Subcutaneous adipose tissue (tissue), 4 donors: ENCODE data around the gene TMEM212. TPM values are rescaled to one million over a fixed set of nuclear protein-coding genes. Genes with fewer than 3 reads are reported as not detected.

ENCODE experiments used
- total RNA-seq, 4 donors: library from RNA; depleted of rRNA; stranded (reverse); fragments of >200 nt; gene quantifications; one replicate each; pipeline ENCODE4 v1.1.0, GENCODE V29; 2016
- TF ChIP-seq, protein P1 (sequence below): fragments of 450-650 bp; IDR thresholded peaks from one replicate; pipeline ENCODE4 v1.5.1; 2016; ENCODE audit warnings: low read depth, mild to moderate bottlenecking, control low read depth, antibody characterized with exemption, moderate library complexity

TMEM212 gene
- total RNA-seq, 4 donors from 2014 or later, result 0.17 TPM; not detected in 3

DNA sequence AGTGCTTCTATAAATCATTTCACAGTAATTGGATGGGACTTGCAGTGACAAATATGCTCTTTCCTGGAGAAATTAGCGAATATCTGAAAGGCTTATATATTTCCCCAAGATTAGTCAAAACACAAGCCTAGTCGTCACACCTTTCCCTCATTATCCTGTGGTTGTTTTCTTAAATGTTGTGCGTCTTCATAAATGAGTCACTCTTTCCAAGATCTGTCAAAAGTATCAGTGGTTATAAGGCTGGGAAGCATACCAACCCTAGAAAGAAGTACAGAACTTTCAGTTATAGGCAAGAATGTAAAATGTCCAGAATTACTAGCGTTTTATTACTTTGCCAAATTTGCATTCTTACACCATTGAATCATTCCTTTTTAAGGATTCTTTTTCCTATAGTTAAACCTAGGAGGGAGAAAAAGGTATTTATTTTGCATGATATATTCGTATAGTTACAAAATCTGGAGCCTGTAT, 33.6 kb downstream of the TMEM212 start:
- TF ChIP-seq, protein P1, sequence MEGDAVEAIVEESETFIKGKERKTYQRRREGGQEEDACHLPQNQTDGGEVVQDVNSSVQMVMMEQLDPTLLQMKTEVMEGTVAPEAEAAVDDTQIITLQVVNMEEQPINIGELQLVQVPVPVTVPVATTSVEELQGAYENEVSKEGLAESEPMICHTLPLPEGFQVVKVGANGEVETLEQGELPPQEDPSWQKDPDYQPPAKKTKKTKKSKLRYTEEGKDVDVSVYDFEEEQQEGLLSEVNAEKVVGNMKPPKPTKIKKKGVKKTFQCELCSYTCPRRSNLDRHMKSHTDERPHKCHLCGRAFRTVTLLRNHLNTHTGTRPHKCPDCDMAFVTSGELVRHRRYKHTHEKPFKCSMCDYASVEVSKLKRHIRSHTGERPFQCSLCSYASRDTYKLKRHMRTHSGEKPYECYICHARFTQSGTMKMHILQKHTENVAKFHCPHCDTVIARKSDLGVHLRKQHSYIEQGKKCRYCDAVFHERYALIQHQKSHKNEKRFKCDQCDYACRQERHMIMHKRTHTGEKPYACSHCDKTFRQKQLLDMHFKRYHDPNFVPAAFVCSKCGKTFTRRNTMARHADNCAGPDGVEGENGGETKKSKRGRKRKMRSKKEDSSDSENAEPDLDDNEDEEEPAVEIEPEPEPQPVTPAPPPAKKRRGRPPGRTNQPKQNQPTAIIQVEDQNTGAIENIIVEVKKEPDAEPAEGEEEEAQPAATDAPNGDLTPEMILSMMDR, result no peak

DNA sequence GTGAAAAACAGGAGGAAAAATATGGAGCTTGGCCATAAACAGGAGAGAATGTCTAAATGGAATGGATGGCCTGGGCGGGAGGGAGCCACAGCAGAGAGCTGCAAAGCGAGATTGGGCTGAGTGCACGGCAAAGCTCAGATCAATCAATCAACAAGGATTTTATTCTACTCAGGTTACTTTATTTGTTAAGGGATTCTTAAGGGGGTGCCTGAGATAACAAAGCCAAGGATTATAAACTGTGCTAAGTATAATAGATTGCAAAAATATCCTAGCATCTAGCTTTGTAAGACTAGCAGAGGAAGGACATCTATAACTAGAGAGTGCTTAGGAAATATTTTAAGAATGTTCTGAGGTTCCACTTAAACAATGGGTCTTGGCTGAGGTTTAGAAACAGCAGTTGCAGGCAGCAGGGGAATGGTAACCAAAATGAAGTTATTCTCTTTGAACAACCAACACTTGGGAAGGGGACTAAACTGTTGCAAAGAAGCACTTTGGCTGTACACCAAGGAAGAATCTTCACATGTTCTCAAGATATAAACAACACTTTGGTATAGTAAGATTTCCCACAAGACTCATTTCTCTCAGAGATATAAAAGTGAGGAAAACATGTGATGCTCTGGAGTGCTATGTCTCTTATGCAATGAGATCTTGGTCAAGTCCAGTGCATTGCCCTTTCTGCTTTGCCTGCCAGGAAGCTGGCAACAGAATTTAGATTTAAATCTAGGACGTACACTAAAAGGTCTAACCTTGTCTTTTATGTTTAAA, 35.5 kb downstream of the TMEM212 start:
- TF ChIP-seq, protein P1, result no peak

DNA sequence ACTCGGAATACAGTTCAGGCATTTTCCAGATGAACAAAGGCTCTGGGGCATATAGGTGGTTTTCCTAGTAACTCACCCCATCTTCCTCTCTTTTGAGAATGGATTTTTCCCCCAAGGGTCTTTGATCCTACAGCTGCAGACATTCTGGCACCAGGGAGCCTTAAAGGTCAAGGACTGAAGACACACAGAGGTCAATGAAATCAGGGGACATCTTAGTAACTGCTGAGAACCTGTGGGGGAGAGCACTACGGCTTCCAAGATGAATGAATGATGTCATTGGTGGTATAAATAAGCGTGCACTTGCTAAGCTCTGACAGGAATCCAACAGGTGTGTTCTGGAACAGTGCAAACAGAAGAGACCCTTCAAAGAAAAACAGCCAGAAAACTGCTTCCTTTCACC, 36.3 kb downstream of the TMEM212 start:
- TF ChIP-seq, protein P1, result no peak

DNA sequence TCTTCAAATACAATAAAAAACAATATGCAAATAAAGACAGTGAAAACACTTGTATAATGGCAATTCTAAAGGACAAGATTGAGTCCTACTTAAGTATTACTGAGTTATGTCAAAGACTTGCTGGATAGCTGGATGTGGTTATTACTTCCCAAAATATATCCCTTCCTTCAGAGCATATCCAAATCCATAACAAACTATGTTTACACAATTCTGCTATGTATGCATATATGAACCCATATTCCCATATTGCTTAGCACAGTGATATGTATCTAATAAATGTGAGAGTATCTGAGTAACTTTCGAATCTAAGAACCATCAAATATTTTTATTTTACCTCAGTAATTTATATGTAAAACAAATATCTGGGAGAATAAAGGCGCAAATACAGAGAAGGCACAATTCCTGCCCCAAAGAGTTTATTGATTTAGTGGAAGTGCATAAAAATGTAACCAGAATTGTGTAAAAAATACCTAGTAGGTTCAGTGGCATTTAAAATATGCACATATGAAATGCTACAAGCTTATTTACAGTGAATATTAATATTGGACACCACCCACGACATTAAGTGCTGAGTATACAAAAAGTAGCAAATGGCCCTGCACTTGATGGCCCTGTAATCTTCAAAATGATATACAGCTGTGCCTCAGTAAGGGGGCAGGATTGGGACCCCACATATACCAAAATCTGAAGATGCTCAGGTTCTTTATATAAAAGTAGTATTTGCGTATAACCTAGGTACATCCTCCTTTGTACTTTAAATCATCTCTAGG, 37.1 kb downstream of the TMEM212 start:
- TF ChIP-seq, protein P1, result no peak

DNA sequence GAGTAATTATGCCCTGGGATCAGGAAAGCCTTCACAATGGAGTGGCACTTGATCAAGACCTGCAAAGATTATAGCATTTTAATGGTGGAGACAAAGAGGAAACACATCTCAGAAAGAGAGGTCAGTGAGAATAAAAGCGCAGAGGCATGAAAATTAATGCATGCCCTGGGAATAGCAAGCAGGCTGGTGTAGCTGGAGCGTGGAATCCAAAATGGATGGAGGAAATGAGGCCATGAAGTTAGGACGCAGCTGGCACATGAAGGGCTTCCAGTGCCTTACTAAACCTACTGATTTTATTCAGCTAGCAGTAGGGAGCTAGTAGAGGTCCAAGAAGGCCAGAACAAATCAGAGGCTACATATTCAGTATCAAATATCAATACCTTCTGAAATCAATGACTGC, 38.1 kb downstream of the TMEM212 start:
- TF ChIP-seq, protein P1, result no peak

DNA sequence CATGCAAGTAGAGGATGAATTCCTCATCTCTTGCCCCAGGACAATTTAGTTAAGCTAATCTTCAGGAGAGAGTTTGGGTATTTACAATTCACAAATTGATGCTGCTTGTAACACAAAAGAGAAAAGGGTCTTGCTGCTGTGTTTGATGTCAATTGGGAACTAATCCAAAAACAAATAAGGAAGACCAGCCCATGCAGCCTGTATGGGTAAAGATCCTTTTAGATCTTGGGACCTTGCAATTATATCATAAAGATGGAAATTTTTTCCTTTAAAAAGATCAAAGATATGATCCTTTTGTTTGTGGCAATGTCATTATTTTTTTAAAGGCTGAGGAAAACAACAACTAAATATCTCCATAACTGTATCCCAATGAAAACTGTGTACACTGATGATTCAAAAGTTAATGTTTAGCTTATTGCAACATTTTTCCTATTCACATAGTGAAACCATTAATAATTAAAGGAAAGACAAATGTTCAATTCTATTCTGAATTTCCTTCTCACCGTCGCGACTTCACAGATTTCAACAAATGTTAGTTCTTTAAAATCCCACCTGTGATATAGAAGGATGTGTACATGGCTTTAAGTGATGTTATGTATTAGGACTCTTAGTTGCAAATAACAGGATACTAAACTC, 40.2 kb downstream of the TMEM212 start:
- TF ChIP-seq, protein P1, result no peak

DNA sequence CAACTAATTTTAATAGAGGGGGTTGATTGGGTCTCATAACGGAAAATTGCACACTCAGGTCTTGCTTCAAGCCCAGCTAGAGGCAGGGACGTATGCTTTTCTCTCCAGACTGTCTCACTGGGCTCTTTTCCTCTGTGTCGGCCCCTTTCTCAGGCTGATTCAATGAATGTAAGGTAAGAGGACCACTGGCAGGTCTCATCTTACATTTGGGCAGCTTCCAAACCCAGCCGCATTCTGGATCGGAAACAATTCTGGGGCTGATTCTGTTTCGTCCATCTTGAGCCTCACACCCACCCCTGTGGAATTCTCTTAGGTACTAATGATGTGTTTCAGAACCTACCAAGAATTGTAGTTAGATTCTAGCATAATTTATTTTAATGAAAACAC, 40.7 kb downstream of the TMEM212 start:
- TF ChIP-seq, protein P1, result no peak
